HTR-8/SVneo (cell line): ENCODE results near the gene SORCS1.

Experiments used
- DNase-seq: peaks from one replicate; pipeline ENCODE4 v3.0.0; 2011; ENCODE audit warnings: low spot score, mixed read lengths; ENCODE audit not compliant: insufficient read length
- FAIRE-seq: peaks from 2 replicates; lab custom pipeline; 2011; peaks lifted over from hg19 to GRCh38; lab: Jason Lieb, UNC

SORCS1 gene

DNA sequence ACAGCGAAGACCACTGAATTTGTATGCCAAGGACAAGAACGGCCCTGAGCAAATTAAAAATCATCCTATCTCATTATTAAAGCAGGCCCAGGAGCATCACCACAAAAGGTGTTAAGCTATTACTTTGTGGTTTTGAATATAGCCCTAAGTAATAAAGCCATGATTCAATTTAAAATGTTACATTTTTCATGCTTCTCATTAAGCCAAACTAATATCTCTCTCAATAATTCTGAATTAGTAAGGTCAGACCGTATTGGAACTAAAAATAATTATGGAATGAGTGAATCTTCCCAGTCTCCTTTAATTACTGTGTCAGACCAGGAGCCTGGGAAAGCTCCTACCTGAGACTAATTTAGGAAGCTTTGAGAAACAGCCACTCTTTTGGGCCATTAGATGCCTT lies 162.4 kb downstream of the SORCS1 start:
- FAIRE-seq: no peak
- DNase-seq: no peak

DNA sequence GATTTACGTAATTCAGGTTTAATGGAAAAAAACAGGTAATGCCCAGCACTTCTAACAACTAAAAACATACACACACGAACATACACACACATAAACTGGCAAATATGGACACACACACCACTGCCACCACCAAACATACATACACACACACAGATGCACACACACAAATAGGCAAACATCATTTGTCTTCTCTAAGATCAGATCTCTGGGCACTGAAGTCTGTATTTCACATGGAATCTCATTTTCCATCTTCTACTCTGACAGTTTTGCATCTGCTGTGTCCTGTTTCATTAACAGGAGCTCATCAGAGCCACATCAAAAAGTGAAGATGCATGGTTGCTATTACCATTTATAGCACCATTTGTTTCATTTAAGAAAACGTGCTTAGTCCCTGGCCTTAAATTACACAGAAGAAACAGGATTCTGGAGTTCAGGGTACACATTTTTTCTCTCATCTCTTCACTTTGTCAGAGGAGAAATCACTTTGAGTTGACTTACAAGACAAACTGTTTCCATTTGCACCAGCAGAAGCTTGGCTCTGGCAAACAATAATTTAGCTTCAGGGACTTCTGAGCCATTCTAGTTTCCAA lies 165.3 kb downstream of the SORCS1 start:
- FAIRE-seq (no peak), DNase-seq (no peak)

DNA sequence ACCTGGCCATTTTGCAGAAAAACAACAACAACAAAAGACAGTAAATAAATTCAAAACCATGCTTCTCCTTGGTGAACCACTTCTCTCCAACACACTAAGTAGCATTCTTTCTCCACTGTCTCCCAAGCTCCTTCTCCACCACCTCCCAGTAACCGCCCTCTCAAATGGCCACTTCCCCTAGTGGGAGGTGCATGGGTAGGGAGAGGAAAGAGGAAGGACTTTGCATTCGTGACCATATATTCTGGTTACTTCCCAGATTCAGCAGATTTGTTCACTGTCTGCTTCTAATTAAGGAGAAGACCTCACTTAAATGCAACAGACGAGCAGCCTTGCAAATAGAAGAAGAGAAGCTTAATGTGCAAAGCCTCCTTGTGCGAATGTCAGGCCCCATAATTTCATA lies 166.8 kb downstream of the SORCS1 start:
- no peak for FAIRE-seq
- DNase-seq: no peak

DNA sequence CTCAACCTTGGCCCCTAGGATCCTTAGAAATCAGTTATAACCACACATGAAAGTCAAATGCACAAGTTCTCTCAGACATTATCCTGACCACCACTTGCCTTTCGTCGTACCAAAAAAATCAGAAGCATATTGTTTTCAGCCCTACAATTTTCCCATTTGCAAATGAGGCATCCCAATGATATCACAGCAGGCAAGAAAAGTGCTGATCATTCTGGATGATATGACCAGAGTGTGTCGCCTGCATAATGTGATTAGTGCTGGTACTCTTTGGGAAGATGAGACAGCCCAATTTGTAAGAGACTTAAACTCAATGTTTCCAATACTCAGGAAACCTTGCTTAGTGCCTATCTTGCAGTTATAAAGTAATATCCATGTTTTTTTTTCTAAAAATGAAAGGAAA lies 168.0 kb downstream of the SORCS1 start:
- no peak for DNase-seq
- no peak for FAIRE-seq

DNA sequence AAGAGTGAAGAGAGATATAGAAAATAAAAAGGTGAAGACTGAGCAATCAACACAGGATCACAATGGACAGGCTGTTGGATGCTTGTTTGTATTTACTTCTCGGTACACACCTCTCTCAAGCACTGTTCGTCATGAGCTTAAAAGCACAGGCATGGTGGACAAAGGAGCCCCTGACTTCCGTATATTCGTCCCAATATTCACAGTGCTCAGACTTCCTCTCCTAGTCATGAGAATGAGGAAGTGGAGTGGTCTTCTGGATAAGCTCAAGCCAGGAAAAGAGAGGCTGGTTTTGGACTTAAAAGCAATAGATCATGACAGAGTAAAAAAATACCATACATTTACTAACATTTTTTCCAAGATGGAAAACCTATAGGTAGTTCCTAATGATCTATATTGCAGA lies 172.5 kb downstream of the SORCS1 start:
- DNase-seq (no peak), FAIRE-seq (no peak)

DNA sequence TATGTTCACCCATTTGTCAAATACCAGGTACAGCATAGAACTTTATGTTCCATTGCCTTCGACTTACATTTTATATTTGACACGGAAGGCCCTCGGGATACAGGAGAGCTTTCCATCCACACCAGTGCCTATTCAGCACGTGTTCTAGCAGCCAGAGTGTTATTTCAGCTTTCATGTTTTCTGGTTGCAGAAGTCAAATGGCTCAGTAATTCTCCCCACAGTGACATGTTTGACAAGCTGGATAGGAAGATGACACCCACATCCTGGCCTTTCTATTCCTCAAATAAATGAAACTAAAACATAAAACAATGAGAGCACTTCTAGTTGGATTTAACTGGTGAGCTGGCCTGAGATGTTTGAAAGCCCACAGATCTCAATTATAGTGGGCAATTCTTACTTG lies 173.4 kb downstream of the SORCS1 start:
- FAIRE-seq (no peak), DNase-seq (no peak)

DNA sequence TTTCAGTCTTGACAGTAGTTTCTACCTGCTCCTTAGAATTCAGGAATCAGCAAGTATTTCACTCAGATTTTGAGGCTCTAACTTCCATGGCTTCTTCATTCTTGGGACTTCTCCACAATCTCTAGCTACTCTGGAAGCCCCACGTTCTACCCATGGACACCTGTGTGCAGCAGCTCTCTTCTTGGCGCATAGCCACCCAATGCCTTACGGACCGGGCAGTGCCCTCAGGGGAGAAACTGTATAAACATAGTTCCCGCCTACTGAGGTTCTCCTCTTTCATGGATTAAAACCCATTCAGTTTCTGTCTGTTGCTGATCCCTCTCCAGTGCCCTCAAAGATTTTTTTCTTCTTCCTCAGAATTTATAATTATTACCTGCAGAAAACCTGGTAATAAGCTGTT lies 177.1 kb downstream of the SORCS1 start:
- DNase-seq: no peak
- FAIRE-seq: no peak

DNA sequence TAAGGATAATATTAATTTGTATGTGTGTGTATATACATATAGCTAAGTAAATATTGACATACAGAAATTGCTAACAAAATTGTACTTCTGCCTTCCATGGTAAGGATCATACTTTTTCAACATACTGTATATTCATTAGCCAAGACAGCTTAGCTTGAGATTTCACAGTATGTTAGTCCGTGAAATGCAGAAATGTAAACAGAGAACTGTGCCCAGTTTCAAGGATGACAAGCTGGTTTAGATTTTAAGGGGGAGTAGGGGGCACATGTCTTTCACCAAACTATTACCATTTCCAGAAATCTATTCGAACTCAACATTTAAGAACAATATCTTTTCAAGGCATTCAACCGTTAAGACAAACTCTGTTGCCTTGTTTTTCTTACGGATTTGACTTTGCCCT lies 182.2 kb downstream of the SORCS1 start:
- FAIRE-seq (no peak), DNase-seq (no peak)

DNA sequence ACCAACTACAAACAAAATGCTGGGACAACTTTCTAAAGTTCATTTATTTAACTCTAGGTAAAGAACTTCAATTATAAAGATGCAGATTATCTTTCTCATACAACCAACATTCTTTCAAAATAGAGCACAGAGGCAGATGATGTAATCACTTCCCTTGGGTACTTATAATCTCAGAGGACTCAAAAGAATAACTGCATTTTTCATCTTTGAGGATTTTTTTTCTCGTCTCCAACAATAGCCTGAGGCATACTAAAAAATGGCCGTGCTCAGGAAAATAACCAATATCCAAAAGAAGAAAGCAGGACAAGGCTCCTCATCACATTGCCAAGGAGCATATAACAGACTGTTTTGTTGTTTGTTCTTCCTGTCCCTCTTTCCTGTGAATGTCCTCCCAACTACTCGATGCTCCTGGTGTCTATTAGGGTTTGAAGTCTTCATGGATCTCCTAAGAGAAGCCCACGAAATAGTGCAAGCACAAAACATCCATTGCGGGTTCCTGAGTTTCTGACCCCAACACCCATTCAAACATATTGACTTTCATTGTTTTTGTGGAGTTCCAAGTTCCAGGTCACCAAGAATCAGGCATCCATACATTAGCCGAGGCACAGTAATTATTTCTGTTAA lies 182.9 kb downstream of the SORCS1 start:
- FAIRE-seq (no peak), DNase-seq (no peak)

DNA sequence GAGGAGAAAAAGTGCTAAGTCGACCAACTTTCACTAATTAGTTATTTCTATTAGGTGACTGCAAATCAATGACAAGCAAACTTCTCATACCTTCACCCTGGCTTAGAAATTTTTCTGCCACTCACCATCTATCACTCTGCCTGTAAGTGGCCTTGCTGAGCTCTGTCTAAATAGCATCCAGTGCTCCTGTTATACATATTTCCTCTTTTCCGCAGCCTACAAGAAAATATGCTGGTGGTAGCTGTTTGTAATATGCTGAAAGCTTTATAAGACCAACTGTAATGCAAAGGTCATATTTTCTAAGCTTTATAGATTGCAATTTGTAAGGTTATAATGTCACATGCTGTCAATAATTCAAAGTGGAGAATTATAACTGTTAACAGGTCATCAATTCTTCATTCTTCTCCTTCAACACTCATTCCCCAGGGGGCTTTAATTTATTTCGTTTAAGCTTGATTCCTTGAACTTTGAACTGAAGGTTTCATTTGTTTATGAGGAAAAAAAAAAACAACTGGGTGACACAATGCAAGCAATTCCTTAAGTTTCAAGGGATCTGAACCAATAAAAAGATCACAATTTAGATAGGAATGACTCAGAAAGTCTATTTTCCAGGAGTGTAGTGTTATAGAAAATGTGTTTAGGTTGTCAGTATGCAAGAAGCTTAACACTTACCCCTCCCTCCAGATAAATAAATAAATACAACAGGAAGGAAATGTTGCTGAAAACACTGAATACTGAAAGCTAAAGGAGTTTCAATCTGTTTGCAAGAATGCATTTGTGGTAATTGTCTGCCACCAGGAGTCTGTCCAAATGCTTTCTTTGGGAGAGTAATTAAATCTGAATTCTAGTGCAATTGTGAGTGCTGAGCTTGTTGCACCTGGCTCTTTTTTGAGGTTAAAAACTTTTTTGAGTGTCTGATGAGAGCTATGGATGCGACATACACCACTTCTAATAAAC lies 183.7 kb downstream of the SORCS1 start:
- FAIRE-seq: no peak
- DNase-seq: no peak

DNA sequence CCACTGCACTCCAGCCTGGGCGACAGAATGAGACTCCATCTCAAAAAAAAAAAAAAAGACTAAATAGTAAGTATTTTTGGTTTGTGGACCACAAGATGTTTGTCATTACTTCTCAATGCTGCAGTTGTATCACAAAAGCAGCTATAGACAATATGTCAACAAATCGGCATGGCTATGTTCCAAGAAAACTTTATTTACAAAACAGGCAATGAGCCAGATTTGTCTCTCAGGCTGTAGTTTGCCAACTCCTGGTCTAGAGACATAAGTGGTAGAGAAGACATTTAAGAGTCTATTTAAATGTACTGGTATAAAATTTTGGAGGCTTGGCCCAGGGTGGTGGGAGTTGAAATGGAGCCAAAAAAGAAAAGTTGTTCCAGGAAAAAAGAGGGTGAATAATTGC lies 185.8 kb downstream of the SORCS1 start:
- DNase-seq (no peak), FAIRE-seq (no peak)

DNA sequence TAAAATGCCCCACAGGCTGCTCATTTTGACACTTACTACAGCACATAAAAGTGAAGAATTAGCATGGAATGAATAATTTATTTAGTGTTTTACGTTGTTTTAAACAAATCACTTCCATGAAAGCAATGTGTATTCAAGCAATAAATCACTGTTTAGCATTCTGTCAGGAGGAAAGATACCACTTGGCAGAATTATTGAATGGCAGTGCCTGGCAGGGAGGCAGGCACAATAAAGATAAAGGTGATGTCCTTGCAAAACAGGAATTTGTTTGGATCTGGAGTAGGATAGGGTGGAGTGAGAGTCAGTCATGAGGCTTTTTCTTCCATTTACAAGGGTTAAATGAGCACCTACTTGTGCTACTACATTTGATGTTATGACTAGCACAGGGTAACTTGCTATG lies 190.8 kb downstream of the SORCS1 start:
- no peak for FAIRE-seq

DNA sequence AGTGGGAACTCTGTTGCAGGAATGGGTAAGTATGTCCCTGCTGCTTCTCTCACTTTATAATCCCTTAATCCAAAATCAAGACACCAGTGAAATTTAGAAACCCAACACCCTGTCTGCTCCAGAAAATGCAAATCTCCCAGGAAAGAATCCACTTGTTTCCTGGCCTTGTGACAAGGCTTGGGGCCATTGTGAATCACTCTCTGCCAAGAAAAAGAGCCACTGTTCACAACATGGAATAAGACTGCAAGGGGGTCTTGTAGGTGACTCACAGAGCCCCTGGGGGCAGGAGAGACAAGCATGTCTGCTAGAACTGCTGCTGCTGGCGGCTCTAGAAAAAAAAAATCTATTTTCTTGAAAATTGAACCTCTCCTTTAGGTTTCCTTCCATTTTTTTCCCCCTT lies 191.2 kb downstream of the SORCS1 start:
- DNase-seq: no peak
- FAIRE-seq: no peak

More for the DNA sequence above, 190.8 kb downstream of the SORCS1 start:
- no peak for DNase-seq

DNA sequence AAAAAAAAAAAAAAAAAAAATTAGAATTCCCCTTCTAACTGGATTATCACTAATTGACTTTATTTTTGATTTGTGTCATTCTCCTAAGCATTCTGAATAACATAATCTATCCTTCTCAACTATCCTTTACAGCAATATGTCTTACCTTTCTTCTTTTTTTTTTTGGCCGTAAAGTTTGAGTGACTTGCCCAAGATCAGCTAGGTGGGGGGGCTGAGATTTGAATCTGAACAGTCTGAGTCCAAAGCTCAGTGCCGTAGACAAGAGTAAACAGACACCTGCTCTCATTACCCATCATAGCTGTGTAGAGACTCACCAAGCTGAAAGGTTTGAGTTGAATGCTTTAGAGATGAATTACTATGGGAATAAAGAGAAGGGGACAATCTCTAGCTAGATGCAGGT lies 192.1 kb downstream of the SORCS1 start:
- FAIRE-seq: no peak
- no peak for DNase-seq

DNA sequence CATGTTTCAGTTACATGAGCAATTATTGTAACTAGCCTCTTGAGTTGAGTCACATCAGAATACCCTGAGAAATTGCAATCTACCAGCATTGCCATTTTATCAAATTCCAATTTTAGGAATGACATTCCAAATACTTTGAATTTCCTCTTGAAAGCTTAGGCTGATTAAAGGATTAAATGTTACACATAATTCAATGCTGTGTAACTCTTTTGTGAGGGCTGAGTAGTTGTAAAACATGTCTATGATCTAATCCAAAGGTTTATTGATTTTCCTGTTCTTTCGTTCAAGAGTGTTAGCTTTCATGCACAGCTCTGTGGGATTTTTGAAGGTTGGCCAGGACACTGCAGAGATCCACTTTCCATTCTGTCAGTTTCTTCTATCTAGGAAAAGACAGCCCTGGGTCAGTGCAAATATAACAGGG lies 193.1 kb downstream of the SORCS1 start:
- FAIRE-seq: no peak
- DNase-seq: no peak

DNA sequence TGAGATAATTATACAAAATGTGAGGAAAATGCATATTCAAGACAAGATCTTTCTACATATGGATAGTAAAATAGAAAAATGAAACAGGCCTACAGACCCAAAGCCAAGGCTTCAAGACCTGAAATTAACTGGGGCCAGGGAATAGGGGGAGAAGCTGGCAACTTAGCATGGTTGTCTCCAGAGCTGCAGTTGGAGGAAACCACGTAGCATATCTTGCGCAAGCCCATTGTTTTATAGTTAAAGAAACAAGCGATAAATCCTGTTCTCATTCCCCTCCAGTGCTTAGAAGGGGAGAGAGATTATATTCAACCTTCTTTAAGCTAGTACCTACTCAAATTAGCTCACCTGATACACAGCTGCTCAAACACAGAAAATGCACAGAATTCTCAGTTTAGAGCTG lies 197.1 kb downstream of the SORCS1 start:
- DNase-seq (no peak), FAIRE-seq (no peak)

DNA sequence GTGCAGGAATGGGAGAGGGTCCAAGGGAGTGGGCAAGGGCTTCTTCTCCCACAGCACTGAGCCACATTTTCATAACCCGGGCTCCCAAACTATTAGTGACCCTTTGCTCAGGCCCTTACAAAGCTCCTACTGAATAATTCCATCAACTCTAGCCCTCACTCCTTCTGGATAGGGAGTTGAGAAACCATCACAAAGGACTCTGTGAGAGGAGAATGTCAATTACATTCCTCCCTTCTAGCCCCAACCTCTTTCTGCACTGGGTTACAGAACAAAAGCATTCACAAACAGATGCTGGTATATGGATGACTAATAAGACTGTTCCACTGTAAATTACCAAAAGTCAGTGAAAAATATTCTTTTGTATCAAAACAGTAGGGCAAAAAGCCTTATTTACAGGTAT lies 203.7 kb downstream of the SORCS1 start:
- no peak for DNase-seq

DNA sequence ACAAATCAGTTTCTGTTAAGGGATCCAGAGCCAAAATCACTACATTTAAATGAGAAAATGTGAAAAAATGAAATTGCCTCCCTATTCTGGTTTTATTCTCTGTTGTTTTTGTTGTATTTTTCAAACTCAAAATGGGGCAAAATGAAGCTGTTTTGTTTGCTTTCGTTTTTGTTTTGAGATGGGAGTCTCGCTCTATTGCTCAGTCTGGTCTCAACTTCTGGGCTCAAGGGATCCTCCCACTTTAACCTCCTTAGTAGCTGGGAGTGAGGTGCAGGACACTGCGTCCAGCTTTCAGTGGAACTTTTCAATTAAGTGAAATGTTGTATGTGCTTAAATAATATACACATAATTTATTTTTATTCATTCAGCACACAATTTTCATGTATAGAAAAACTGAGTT lies 205.0 kb downstream of the SORCS1 start:
- no peak for DNase-seq
- no peak for FAIRE-seq

More for the DNA sequence above, 203.7 kb downstream of the SORCS1 start:
- FAIRE-seq: no peak

DNA sequence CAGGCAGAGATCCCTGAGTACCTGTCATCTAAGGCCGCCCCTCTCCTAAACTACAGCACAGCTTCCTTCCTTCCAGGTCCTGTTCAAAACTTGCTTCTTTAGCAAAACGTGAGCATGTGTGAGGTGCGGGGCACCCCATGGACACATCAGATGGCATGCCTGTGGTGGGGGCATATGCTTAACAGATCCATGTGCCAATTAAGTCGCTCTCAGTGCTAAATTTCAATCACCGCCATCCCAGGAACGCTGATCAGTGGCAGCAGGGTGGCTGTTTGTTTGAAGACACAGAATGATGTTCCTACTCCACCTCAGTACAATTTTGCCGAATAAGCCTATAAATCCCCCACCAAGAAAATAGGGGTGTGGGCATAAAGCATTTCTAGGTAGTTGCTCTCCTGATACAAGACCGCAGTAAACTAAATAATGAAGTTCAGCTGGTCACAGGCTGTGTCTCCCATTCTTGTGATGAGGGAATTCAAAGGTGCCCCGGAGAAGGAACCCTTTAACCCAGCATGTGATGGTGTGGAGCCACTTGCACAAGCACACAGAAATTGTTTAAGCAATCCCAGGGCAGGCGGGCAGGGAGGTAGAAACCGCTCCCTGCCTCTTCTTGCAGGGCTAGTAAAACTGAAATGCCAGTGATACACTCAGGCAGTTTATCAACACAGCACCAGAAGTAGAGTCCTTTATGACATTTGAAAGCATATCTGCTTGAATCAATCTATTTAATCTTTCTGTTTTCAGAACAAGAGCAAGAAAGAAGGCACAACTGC lies 205.7 kb downstream of the SORCS1 start:
- FAIRE-seq (no peak), DNase-seq (no peak)

DNA sequence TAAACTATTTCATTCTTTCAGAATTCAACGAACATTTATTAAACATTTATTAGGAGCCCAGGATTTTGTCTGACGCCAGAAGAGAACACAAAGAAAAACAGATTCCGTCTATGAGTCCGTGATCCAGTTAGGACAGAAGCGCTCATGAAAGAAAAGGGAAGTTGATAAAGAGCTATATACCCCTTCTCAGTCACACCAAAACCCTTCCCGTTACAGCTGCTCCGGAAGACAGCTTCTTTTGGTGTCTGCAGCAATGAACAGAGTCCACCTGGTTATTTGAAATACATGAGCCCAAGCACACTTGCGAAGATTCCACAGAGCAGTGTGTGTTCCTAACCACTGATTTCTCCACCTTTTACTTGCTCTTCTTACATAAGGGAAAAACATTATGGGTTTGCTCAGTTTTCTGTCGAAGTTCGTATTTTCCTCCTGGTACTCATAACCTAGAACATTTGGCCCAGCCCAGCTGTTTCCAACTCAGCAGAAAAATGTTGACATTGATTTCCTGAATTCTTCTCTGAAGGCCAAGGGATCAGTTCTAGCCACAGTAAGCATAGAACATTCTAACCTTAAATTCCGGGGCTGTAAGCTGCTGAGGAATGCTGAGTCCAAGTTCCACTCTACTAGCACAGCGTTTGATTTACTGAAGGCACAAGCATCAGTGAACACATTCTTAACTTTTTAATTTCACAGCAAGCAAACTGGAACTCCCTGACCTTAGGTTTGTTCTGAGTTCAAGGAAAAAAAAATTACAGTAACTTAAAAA lies 206.5 kb downstream of the SORCS1 start:
- FAIRE-seq: no peak
- DNase-seq: no peak
